ENCODE results near the gene ZNF280C. TPM values are rescaled to one million over a fixed set of nuclear protein-coding genes. Genes with fewer than 3 reads are reported as not detected.

The ZNF280C gene
- total RNA-seq, 1 donor = 12.1 TPM

DNA sequence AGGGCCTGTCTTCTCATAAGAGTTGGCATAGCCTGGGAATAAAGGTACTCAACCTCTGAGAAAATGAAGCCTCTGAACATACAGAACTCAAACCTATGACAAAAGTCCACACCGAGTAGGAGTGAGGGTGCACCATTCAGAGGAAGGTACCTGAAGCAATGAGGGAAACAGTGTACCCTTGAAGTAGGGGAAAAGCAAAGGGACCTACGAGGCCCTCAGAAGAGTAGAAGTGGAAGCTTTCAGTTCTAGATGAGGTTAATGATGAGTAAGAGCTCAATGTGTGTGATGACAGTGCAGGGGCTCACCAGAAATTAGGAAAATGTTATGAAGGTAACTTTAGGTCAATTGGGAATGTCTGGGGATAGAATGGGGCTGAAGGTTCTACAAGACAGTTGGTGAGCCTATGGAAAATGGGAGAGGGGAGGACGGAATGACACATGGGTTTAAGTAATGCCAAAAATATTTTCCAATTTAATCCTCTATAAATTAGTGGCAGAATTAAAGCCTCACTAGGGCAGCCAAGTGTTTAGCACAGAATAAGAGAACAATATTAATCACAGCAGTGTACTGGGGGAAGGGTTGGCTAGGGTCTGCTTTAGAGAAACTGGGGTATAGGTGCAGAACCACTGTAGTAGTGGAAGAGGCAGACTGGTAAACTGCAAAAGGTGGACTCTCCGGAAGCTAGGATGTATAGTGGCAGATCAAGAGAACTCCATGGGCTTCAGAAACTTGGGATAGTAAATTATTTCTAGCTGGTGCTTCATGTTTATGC lies 57.1 kb downstream of the ZNF280C start:
- TF ChIP-seq, protein P1, sequence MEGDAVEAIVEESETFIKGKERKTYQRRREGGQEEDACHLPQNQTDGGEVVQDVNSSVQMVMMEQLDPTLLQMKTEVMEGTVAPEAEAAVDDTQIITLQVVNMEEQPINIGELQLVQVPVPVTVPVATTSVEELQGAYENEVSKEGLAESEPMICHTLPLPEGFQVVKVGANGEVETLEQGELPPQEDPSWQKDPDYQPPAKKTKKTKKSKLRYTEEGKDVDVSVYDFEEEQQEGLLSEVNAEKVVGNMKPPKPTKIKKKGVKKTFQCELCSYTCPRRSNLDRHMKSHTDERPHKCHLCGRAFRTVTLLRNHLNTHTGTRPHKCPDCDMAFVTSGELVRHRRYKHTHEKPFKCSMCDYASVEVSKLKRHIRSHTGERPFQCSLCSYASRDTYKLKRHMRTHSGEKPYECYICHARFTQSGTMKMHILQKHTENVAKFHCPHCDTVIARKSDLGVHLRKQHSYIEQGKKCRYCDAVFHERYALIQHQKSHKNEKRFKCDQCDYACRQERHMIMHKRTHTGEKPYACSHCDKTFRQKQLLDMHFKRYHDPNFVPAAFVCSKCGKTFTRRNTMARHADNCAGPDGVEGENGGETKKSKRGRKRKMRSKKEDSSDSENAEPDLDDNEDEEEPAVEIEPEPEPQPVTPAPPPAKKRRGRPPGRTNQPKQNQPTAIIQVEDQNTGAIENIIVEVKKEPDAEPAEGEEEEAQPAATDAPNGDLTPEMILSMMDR (IDR thresholded peaks at IDR 0.05; ENCODE audit: insufficient read depth, low read depth, low read length) = no peak
- no peak for DNase-seq (ENCODE audit: low read depth)
- no peak overlapping the region for H3K4me3 ChIP-seq (ENCODE audit: low read depth, low read length)

DNA sequence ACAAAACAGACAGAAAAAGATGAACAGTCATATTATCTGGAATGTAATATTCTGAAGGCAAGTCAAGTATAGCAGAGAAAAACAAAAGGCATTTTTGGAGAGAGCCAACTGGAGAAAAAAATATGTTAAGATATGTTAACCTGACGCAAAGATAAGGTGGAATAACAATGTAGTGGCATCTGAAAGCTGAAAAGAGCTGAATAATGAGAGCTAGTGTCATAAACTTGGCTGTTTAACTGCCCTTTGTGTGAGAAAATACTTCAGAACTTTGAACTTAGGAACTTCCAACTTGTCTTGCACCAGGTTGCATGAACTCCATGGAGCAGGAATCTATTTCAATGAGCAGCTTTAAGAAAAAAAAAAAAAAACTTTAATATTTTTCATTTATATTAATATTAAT lies 64.1 kb downstream of the ZNF280C start:
- TF ChIP-seq, protein P1 (IDR thresholded peaks at IDR 0.05; ENCODE audit: insufficient read depth, low read depth, low read length) = no peak
- no peak overlapping the region for H3K4me3 ChIP-seq (ENCODE audit: low read depth, low read length)
- DNase-seq (ENCODE audit: low read depth) = no peak

DNA sequence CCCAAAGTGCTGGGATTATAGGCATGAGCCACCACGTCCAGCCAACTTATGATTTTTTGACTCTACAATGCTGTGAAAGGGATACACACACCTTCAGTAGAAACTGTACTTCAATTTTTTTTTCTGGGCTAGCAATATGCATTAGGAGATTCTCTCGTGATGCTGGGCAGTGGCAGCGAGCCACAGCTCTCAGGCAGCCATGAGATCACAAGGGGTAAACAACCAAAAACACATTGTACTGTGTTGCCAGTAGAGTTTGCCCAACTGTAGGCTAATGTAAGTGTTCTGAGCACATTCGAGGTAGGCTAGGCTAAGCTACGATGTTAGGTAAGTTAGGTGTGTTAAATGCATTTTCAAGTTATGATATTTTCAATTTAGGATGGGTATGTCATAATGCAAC lies 71.2 kb downstream of the ZNF280C start:
- no peak for DNase-seq (ENCODE audit: low read depth)
- TF ChIP-seq, protein P1 (IDR thresholded peaks at IDR 0.05; ENCODE audit: insufficient read depth, low read depth, low read length) = no peak
- no peak overlapping the region for H3K4me3 ChIP-seq (ENCODE audit: low read depth, low read length)

DNA sequence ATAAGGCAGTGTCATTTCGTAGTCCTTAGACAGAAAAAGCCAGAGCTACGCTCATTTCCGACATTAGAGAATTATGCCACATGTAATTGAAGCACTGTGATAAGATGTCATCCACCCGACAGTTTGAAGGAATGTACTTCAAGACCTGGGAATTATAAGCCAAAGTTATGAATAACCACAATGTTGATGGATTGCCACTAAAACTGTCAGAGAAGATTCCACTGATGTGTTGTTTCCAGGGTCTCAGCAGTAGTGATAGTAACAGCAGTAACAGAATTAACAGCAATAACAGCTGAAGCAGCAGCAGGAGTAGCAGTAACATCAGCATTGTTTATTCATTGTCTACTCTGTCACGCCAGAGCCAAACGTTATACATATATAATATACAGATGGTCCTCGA lies 72.2 kb downstream of the ZNF280C start:
- TF ChIP-seq, protein P1 (IDR thresholded peaks at IDR 0.05; ENCODE audit: insufficient read depth, low read depth, low read length) = no peak

DNA sequence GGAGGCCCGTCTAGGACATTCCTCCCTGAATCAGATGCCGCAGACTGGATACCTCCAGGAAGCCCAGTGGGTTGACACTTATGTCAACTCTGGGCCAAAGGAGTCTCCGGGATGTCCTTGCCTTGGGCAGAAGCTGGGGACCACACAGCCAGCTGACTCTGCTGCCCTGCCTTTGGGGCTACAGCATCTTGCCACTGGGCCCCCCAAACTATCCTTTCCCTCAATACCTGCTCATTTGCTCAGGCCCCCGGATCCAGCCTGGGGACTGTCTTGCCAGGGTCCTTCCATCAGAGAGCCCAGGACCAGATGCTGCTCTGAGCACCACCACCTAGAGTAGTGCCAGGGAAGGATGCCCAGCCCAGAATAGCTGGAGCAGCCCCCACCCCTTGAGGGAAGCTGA lies 77.9 kb downstream of the ZNF280C start:
- DNase-seq (ENCODE audit: low read depth) = no peak
- TF ChIP-seq, protein P1 (IDR thresholded peaks at IDR 0.05; ENCODE audit: insufficient read depth, low read depth, low read length) = no peak

More for the DNA sequence above, 72.2 kb downstream of the ZNF280C start:
- peak; percentile 35 for DNase-seq (ENCODE audit: low read depth)
- H3K4me3 ChIP-seq (ENCODE audit: low read depth, low read length) = no peak overlapping the region

DNA sequence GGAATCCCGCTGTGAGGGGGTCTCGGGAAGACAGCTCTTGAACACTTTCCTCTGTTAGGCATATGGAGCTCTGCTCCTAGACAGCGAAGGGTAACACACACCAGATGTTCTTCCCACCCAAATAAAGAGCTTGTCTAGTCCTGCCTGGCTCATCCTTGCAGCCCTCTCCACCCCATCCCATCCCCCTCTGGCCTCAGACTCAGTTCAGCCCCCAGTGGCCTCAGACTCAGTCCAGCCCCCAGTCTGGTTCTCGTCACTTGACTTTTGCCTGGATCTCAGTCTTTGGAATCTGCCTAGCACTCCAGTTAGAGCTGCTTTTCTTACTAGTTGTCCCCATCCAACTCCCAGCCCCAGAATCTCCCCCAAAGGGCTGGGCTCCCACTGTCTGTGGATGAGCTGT lies 82.0 kb downstream of the ZNF280C start:
- TF ChIP-seq, protein P1 (IDR thresholded peaks at IDR 0.05; ENCODE audit: insufficient read depth, low read depth, low read length) = no peak
- DNase-seq (ENCODE audit: low read depth) = peak; percentile 25
- no peak overlapping the region for H3K4me3 ChIP-seq (ENCODE audit: low read depth, low read length)

More for the DNA sequence above, 77.9 kb downstream of the ZNF280C start:
- no peak overlapping the region for H3K4me3 ChIP-seq (ENCODE audit: low read depth, low read length)

DNA sequence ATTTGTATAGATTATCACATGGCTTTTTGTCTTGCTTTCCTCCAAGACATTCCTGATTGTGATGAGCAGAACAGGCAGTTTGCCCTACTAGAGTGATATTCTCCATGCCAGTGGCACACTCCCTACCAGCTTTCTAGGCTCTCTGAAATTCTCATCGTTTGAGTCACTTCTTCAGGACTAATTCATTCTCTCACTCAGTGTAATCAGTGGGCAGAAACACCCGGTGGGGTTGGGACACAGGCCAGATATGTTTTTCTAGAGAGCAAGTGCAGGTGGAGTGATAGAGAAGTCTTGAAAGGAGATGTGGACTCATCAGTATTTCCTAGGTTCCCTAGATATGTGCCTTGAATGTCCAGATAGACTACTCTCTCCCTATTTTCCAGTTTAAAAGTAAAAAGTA lies 83.8 kb downstream of the ZNF280C start:
- DNase-seq (ENCODE audit: low read depth) = no peak
- TF ChIP-seq, protein P1 (IDR thresholded peaks at IDR 0.05; ENCODE audit: insufficient read depth, low read depth, low read length) = no peak
- H3K4me3 ChIP-seq (ENCODE audit: low read depth, low read length) = no peak overlapping the region

Measured in fibroblast of villous mesenchyme (primary cell).